H1 (cell line): ENCODE data around the gene COG7. TPM values are rescaled to one million over a fixed set of nuclear protein-coding genes. Genes with fewer than 3 reads are reported as not detected.

Source experiments
- CTCF ChIA-PET: fragments of 300-600 bp; sonication (Branson Sonifier 250); formaldehyde crosslinking; loops from one replicate; lab custom pipeline; 2021; ENCODE audit not compliant: partially characterized antibody; lab: Charles Lee
- POLR2A ChIA-PET: fragments of 300-600 bp; sonication (Branson Sonifier 250); formaldehyde crosslinking; loops from one replicate; lab custom pipeline; 2021; ENCODE audit warnings: inconsistent platforms; ENCODE audit not compliant: partially characterized antibody; lab: Charles Lee
- DNase-seq, 2 experiments: peaks; one replicate each; pipeline versions ENCODE4 v3.0.0 to v3.0.0-alpha.2; 2010 to 2022; ENCODE audit warnings: low spot score in 2 of 2, low read depth in 1 of 2, mixed read lengths in 1 of 2
- FAIRE-seq: peaks from 2 replicates; lab custom pipeline; 2011; peaks lifted over from hg19 to GRCh38; lab: Jason Lieb, UNC
- H2AFZ ChIP-seq: 2 replicates; pipeline ENCODE4 v1.8.1; 2012; ENCODE audit warnings: low read length, inconsistent platforms
- H2AK5ac ChIP-seq: 2 replicates; pipeline ENCODE4 v1.6.1; 2013; ENCODE audit warnings: low read depth, low read length
- H2BK120ac ChIP-seq: replicated peaks from 2 replicates; pipeline ENCODE3; 2013; ENCODE audit warnings: low read depth, low read length, inconsistent platforms
- H2BK12ac ChIP-seq: 2 replicates; pipeline ENCODE4 v1.6.1; 2013; ENCODE audit warnings: low read depth, low read length
- H2BK15ac ChIP-seq: 2 replicates; pipeline ENCODE4 v1.6.1; 2013; ENCODE audit warnings: low read length
- H2BK20ac ChIP-seq: 2 replicates; pipeline ENCODE4 v1.6.1; 2013; ENCODE audit warnings: low read length
- H2BK5ac ChIP-seq: 2 replicates; pipeline ENCODE4 v1.6.1; 2013; ENCODE audit warnings: low read depth, low read length
- H3K14ac ChIP-seq: 2 replicates; pipeline ENCODE4 v1.6.1; 2013; ENCODE audit warnings: inconsistent platforms; ENCODE audit not compliant: insufficient read length
- H3K18ac ChIP-seq: 2 replicates; pipeline ENCODE4 v1.6.1; 2013; ENCODE audit warnings: low read length; ENCODE audit errors: extremely low read depth
- H3K23ac ChIP-seq: 2 replicates; pipeline ENCODE4 v1.6.1; 2013; ENCODE audit warnings: inconsistent platforms; ENCODE audit not compliant: insufficient read length
- H3K23me2 ChIP-seq: 2 replicates; pipeline ENCODE4 v1.6.1; 2013; ENCODE audit warnings: low read depth, low read length
- H3K27ac ChIP-seq: 2 replicates; pipeline ENCODE4 v1.6.1; 2011; ENCODE audit warnings: low read depth, low read length, inconsistent platforms
- H3K27me3 ChIP-seq, 4 experiments: replicated peaks in 1 of 4; 1 replicate in 1 of 4; 2 replicates in 3 of 4; pipeline versions ENCODE4 v1.6.1 to v1.8.1; 2011 to 2013; ENCODE audit warnings: low read length in 3 of 4, mild to moderate bottlenecking in 3 of 4, inconsistent platforms in 2 of 4, mixed read lengths in 2 of 4, moderate library complexity in 1 of 4; ENCODE audit not compliant: control insufficient read depth in 3 of 4, insufficient read depth in 3 of 4; ENCODE audit errors: extremely low read depth in 1 of 4
- H3K36me3 ChIP-seq, 4 experiments: 2 replicates each; pipeline versions ENCODE4 v1.6.1 to v1.8.1; 2011 to 2013; ENCODE audit warnings: mild to moderate bottlenecking in 4 of 4, low read length in 3 of 4, moderate library complexity in 2 of 4, control low read depth in 1 of 4, inconsistent platforms in 1 of 4; ENCODE audit not compliant: insufficient read depth in 4 of 4, control insufficient read depth in 2 of 4
- H3K4ac ChIP-seq: replicated peaks from 2 replicates; pipeline ENCODE3; 2013; ENCODE audit warnings: low read length, low read depth, mixed read lengths, inconsistent platforms; ENCODE audit not compliant: insufficient read length
- H3K4me1 ChIP-seq, 4 experiments: replicated peaks in 1 of 4; 1 replicate in 1 of 4; 2 replicates in 3 of 4; pipeline versions ENCODE4 v1.6.1 to v1.8.1; 2011 to 2013; ENCODE audit warnings: low read length in 3 of 4, inconsistent platforms in 2 of 4, mixed read lengths in 1 of 4; ENCODE audit not compliant: insufficient read depth in 4 of 4, control insufficient read depth in 3 of 4
- H3K4me2 ChIP-seq, 2 experiments: 2 replicates each; pipeline versions ENCODE4 v1.6.1 to v1.8.1; 2011 to 2013; ENCODE audit warnings: low read depth in 2 of 2, low read length in 2 of 2, control low read depth in 1 of 2, inconsistent platforms in 1 of 2, mild to moderate bottlenecking in 1 of 2; ENCODE audit not compliant: insufficient read depth in 1 of 2
- H3K4me3 ChIP-seq, 4 experiments: fragments of 200-600, 300-600 bp in 1 of 4; sonication (generic), shearing (Covaris generic), sonication (Bioruptor Twin) in 1 of 4; 2 replicates each; pipeline versions ENCODE4 v1.5.1 to v1.8.1; 2011 to 2016; ENCODE audit warnings: low read length in 4 of 4, low read depth in 3 of 4, control low read depth in 2 of 4, inconsistent platforms in 2 of 4, mild to moderate bottlenecking in 2 of 4, mixed read lengths in 1 of 4, moderate library complexity in 1 of 4; ENCODE audit not compliant: insufficient read depth in 2 of 4; ENCODE audit errors: extremely low read depth in 1 of 4
- H3K56ac ChIP-seq: replicated peaks from 2 replicates; pipeline ENCODE3; 2013; ENCODE audit warnings: low read depth, mild to moderate bottlenecking, mixed read lengths, low read length, inconsistent platforms; ENCODE audit not compliant: insufficient read length
- H3K79me1 ChIP-seq: 2 replicates; pipeline ENCODE4 v1.6.1; 2013; ENCODE audit warnings: low read depth, low read length, control low read depth
- H3K79me2 ChIP-seq, 2 experiments: 2 replicates each; pipeline versions ENCODE4 v1.6.1 to v1.8.1; 2012 to 2013; ENCODE audit warnings: low read length in 2 of 2, mild to moderate bottlenecking in 2 of 2, inconsistent platforms in 1 of 2; ENCODE audit not compliant: insufficient read depth in 2 of 2, control insufficient read depth in 1 of 2
- H3K9ac ChIP-seq, 4 experiments: replicated peaks in 1 of 4; 1 replicate in 1 of 4; 2 replicates in 3 of 4; pipeline versions ENCODE4 v1.6.1 to v1.8.1; 2011 to 2013; ENCODE audit warnings: low read depth in 3 of 4, low read length in 3 of 4, control low read depth in 2 of 4, mild to moderate bottlenecking in 2 of 4, moderate library complexity in 2 of 4, inconsistent platforms in 1 of 4; ENCODE audit errors: extremely low read depth in 1 of 4
- H3K9me3 ChIP-seq, 2 experiments: 2 replicates each; pipeline versions ENCODE4 v1.6.1 to v1.8.1; 2012 to 2013; ENCODE audit warnings: mild to moderate bottlenecking in 2 of 2, moderate library complexity in 2 of 2, control low read depth in 1 of 2, inconsistent platforms in 1 of 2, low read depth in 1 of 2, low read length in 1 of 2, mixed read lengths in 1 of 2; ENCODE audit not compliant: insufficient read depth in 2 of 2
- H4K20me1 ChIP-seq, 2 experiments: replicated peaks in 1 of 2; 2 replicates each; pipeline versions ENCODE3 to v1.8.1; 2011 to 2013; ENCODE audit warnings: inconsistent platforms in 2 of 2, low read length in 2 of 2, mild to moderate bottlenecking in 1 of 2; ENCODE audit not compliant: insufficient read depth in 2 of 2, control insufficient read depth in 1 of 2
- H4K5ac ChIP-seq: 2 replicates; pipeline ENCODE4 v1.6.1; 2013; ENCODE audit warnings: low read length, low read depth, mixed read lengths, inconsistent platforms; ENCODE audit not compliant: insufficient read length
- H4K8ac ChIP-seq: 2 replicates; pipeline ENCODE4 v1.8.0; 2013; ENCODE audit warnings: mild to moderate bottlenecking, moderate library complexity, low read length, inconsistent platforms; ENCODE audit not compliant: insufficient read depth; ENCODE audit errors: extremely low read depth
- H4K91ac ChIP-seq: replicated peaks from 2 replicates; pipeline ENCODE3; 2013; ENCODE audit warnings: low read length, mixed read lengths, inconsistent platforms; ENCODE audit not compliant: insufficient read length
- CTBP2 ChIP-seq: IDR thresholded peaks from 2 replicates; pipeline ENCODE4 v1.7.0; 2011; ENCODE audit warnings: borderline replicate concordance, mild to moderate bottlenecking, moderate library complexity, mixed read lengths, low read length; ENCODE audit not compliant: insufficient read depth, insufficient read length
- TAF7 ChIP-seq: optimal IDR thresholded peaks from 2 replicates; pipeline ENCODE3; 2011; ENCODE audit warnings: low read depth, mild to moderate bottlenecking, inconsistent platforms, low read length, moderate library complexity, borderline replicate concordance
- TCF12 ChIP-seq: IDR thresholded peaks from 2 replicates; pipeline ENCODE4 v1.6.1; 2011; ENCODE audit warnings: low read depth, mild to moderate bottlenecking, low read length
- WGBS, 2 experiments: shearing (Covaris generic) in 1 of 2; methylation state at CpG; one replicate each; pipeline versions ENCODE4 v1.1.6 to v1.1.7; 2013 to 2015; ENCODE audit warnings: low lambda C conversion rate in 2 of 2, mixed read lengths in 2 of 2, inconsistent platforms in 1 of 2, low coverage in 1 of 2, missing lambda C conversion rate in 1 of 2; ENCODE audit not compliant: insufficient replicate concordance in 2 of 2, insufficient coverage in 1 of 2, insufficient read length in 1 of 2; ENCODE audit errors: extremely low coverage in 1 of 2, missing lambda C conversion rate in 1 of 2; 5-methylcytosine and 5-hydroxymethylcytosine counted together
- polyA plus RNA-seq, 7 experiments: library from polyadenylated mRNA; depleted of rRNA in 3 of 7; stranded (reverse) in 5 of 7; unstranded in 2 of 7; fragments of >200 nt in 5 of 7; fragments of 200-250 nt in 2 of 7; gene quantifications; 1 replicate in 5 of 7; 2 replicates in 1 of 7; 4 replicates in 1 of 7; pipeline versions ENCODE4 v1.2.1 to v1.2.3, GENCODE V29; 2011 to 2013; ENCODE audit warnings: missing spikeins in 2 of 7, mixed read lengths in 2 of 7
- total RNA-seq: library from RNA; stranded (reverse); fragmentation: NEBNext Ultra II Directional; extraction: Animal tissue kit (Norgen Biotek cat#: 25700); gene quantifications from 2 replicates; pipeline ENCODE4 v1.2.1, GENCODE V29; 2021

COG7 gene
- total and polyA plus RNA-seq, 2 of the 8 experiments (the other 6 are each of a cell fraction or from before 2014, with no cell fraction given), result 17.2 to 40.4 TPM

GRCh38 chr16:23401139-23401538, 51.9 kb downstream of the COG7 start:
- Histone ChIP-seq H3K23ac (no peak overlapping the region), H2BK120ac (no peak overlapping the region), H3K9me3 (no peaks in the 10 kb centered on the region), H3K79me1 (no peaks in the 10 kb centered on the region), H3K4me2 (no peak overlapping the region), H3K9ac (no peak overlapping the region), H4K8ac (no peak overlapping the region), H3K4me1 (peaks cover 3 to 23% (median 17%) of the 10 kb centered on the region in 4 experiments), H2BK12ac (no peak overlapping the region), H3K18ac (no peak overlapping the region), H3K79me2 (no peaks in the 10 kb centered on the region), H3K36me3 (peaks cover 3 to 25% (median 4%) of the 10 kb centered on the region in 4 experiments; a peak in 4 of 8 replicates), H4K20me1 (no peaks in the 10 kb centered on the region), H3K23me2 (no peaks in the 10 kb centered on the region), H3K56ac (no peak overlapping the region), H3K4ac (no peak overlapping the region), H4K5ac (no peak overlapping the region), H2AK5ac (no peak overlapping the region), H3K14ac (no peak overlapping the region), H2BK15ac (no peak overlapping the region), H2BK5ac (no peak overlapping the region), H3K27ac (no peak overlapping the region), H3K27me3 (no peaks in the 10 kb centered on the region), H3K4me3 (no peak overlapping the region), H2AFZ (no peak overlapping the region), H2BK20ac (no peak overlapping the region; the same call in 1 of the 2 replicates), H4K91ac (no peak overlapping the region)
- no peak for DNase-seq
- TF ChIP-seq CTBP2, result no peak
- TF ChIP-seq TAF7, result no peak
- no peak for TF ChIP-seq TCF12
- ChIA-PET CTCF (interaction anchor here (5.2 kb wide), 1 partner anchor 33 kb away, joined by 38 read pairs; no protein-coding TSS in a partner anchor), POLR2A (no interaction called here)
- WGBS, 2 experiments, result 86% methylated on average over 8 of the region's 8 CpGs; no CpG with 5 or more reads in 1 of the 2 experiments
- no peak for FAIRE-seq
